ENCODE measurements around the gene MLLT10. TPM values are rescaled to one million over a fixed set of nuclear protein-coding genes. Genes with fewer than 3 reads are reported as not detected.

Gene MLLT10
- total and polyA plus RNA-seq, 2 of the 8 experiments (the other 6 are each of a cell fraction or from before 2014, with no cell fraction given): 53.1 to 62.1 TPM

GRCh38 chr10:21702633-21703111 lies 168.6 kb downstream of the MLLT10 start (continued):
- TF ChIP-seq, protein P1, sequence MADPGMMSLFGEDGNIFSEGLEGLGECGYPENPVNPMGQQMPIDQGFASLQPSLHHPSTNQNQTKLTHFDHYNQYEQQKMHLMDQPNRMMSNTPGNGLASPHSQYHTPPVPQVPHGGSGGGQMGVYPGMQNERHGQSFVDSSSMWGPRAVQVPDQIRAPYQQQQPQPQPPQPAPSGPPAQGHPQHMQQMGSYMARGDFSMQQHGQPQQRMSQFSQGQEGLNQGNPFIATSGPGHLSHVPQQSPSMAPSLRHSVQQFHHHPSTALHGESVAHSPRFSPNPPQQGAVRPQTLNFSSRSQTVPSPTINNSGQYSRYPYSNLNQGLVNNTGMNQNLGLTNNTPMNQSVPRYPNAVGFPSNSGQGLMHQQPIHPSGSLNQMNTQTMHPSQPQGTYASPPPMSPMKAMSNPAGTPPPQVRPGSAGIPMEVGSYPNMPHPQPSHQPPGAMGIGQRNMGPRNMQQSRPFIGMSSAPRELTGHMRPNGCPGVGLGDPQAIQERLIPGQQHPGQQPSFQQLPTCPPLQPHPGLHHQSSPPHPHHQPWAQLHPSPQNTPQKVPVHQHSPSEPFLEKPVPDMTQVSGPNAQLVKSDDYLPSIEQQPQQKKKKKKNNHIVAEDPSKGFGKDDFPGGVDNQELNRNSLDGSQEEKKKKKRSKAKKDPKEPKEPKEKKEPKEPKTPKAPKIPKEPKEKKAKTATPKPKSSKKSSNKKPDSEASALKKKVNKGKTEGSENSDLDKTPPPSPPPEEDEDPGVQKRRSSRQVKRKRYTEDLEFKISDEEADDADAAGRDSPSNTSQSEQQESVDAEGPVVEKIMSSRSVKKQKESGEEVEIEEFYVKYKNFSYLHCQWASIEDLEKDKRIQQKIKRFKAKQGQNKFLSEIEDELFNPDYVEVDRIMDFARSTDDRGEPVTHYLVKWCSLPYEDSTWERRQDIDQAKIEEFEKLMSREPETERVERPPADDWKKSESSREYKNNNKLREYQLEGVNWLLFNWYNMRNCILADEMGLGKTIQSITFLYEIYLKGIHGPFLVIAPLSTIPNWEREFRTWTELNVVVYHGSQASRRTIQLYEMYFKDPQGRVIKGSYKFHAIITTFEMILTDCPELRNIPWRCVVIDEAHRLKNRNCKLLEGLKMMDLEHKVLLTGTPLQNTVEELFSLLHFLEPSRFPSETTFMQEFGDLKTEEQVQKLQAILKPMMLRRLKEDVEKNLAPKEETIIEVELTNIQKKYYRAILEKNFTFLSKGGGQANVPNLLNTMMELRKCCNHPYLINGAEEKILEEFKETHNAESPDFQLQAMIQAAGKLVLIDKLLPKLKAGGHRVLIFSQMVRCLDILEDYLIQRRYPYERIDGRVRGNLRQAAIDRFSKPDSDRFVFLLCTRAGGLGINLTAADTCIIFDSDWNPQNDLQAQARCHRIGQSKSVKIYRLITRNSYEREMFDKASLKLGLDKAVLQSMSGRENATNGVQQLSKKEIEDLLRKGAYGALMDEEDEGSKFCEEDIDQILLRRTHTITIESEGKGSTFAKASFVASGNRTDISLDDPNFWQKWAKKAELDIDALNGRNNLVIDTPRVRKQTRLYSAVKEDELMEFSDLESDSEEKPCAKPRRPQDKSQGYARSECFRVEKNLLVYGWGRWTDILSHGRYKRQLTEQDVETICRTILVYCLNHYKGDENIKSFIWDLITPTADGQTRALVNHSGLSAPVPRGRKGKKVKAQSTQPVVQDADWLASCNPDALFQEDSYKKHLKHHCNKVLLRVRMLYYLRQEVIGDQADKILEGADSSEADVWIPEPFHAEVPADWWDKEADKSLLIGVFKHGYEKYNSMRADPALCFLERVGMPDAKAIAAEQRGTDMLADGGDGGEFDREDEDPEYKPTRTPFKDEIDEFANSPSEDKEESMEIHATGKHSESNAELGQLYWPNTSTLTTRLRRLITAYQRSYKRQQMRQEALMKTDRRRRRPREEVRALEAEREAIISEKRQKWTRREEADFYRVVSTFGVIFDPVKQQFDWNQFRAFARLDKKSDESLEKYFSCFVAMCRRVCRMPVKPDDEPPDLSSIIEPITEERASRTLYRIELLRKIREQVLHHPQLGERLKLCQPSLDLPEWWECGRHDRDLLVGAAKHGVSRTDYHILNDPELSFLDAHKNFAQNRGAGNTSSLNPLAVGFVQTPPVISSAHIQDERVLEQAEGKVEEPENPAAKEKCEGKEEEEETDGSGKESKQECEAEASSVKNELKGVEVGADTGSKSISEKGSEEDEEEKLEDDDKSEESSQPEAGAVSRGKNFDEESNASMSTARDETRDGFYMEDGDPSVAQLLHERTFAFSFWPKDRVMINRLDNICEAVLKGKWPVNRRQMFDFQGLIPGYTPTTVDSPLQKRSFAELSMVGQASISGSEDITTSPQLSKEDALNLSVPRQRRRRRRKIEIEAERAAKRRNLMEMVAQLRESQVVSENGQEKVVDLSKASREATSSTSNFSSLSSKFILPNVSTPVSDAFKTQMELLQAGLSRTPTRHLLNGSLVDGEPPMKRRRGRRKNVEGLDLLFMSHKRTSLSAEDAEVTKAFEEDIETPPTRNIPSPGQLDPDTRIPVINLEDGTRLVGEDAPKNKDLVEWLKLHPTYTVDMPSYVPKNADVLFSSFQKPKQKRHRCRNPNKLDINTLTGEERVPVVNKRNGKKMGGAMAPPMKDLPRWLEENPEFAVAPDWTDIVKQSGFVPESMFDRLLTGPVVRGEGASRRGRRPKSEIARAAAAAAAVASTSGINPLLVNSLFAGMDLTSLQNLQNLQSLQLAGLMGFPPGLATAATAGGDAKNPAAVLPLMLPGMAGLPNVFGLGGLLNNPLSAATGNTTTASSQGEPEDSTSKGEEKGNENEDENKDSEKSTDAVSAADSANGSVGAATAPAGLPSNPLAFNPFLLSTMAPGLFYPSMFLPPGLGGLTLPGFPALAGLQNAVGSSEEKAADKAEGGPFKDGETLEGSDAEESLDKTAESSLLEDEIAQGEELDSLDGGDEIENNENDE (IDR thresholded peaks at IDR 0.05; ENCODE audit: insufficient replicate concordance, low read length): no peak
- TF ChIP-seq MAFK (IDR thresholded peaks at IDR 0.05; ENCODE audit: low read depth, low read length) (no peak), SIX5 (IDR thresholded peaks at IDR 0.05; ENCODE audit: low read depth, low read length) (no peak), FOSL1 (IDR thresholded peaks at IDR 0.05; ENCODE audit: insufficient read depth, low read depth, low read length) (no peak), YY1 (IDR thresholded peaks at IDR 0.05; ENCODE audit: low read depth, low read length) (no peak), SAP30 (IDR thresholded peaks at IDR 0.05; ENCODE audit: insufficient read depth, insufficient replicate concordance, low read length) (no peak), CHD2 (IDR thresholded peaks at IDR 0.05; ENCODE audit: low read length) (no peak), GABPA (IDR thresholded peaks at IDR 0.05; ENCODE audit: borderline replicate concordance, insufficient read depth, low read length) (no peak), CHD1 (IDR thresholded peaks at IDR 0.05; ENCODE audit: low read depth, low read length) (no peak), CTBP2 (IDR thresholded peaks at IDR 0.05; ENCODE audit: borderline replicate concordance, insufficient read depth, insufficient read length, low read length) (no peak), NRF1 (IDR thresholded peaks at IDR 0.05; ENCODE audit: low read depth, low read length) (no peak), SIN3A (conservative IDR thresholded peaks at IDR 0.05 in 1 of 2, IDR thresholded peaks at IDR 0.05 in 1 of 2; ENCODE audit: low read depth in 1 of 2, low read length in 2 of 2) (no peak)
